K562 (cell line): ENCODE data around the gene CD300H. TPM values are rescaled to one million over a fixed set of nuclear protein-coding genes. Genes with fewer than 3 reads are reported as not detected.

Experiments used
- ATAC-seq: fragments of 200-7000 bp; cut with Tn5 transposase; 3 replicates; pipeline ENCODE4 v1.9.1; 2020; ENCODE audit warnings: moderate library complexity
- BruUV-seq: library from RNA; stranded (reverse); fragments of 400-500 nt; replicated peaks from 2 replicates; lab custom pipeline; 2021; lab: Mats Ljungman, UMichigan
- CTCF ChIA-PET: fragments of 300-600 bp; formaldehyde crosslinking; extraction: SDS; loops from one replicate; lab custom pipeline; 2021; ENCODE audit warnings: low intra/inter-chr PET ratio; lab: Yijun Ruan, JAX
- POLR2A ChIA-PET: fragments of 300-600, 350-650 bp; sonication (Branson Sonifier 250); formaldehyde crosslinking; extraction: SDS; loops from one replicate; lab custom pipeline; 2021; ENCODE audit warnings: antibody characterized with exemption, inconsistent platforms; lab: Yijun Ruan, JAX
- DNase-seq, 4 experiments: peaks; one replicate each; pipeline versions ENCODE4 v3.0.0 to v3.0.0-alpha.2; 2011 to 2018; ENCODE audit warnings: low spot score in 3 of 4, mixed read lengths in 3 of 4; ENCODE audit errors: extremely low read depth in 1 of 4
- FAIRE-seq: peaks from 2 replicates; lab custom pipeline; 2011; peaks lifted over from hg19 to GRCh38; lab: Jason Lieb, UNC
- H2AFZ ChIP-seq: 2 replicates; pipeline ENCODE4 v1.6.0; 2011; ENCODE audit warnings: low read depth, low read length, control low read depth, inconsistent platforms
- H3K27ac ChIP-seq: fragments of 200-600 bp; 3 replicates; pipeline ENCODE4 v1.8.0; 2011; ENCODE audit warnings: low read depth, mild to moderate bottlenecking, control low read depth, inconsistent platforms, low read length, moderate library complexity, mixed read lengths; ENCODE audit errors: extremely low read depth
- H3K27me3 ChIP-seq, 2 experiments: fragments of 300-600 bp in 1 of 2; 2 replicates in 1 of 2; 3 replicates in 1 of 2; pipeline versions ENCODE4 v1.6.0 to v1.8.0; 2011; ENCODE audit warnings: inconsistent platforms in 2 of 2, low read length in 2 of 2, mild to moderate bottlenecking in 1 of 2, mixed read lengths in 1 of 2, moderate library complexity in 1 of 2; ENCODE audit not compliant: control insufficient read depth in 2 of 2, insufficient read depth in 2 of 2
- H3K36me3 ChIP-seq: fragments of 300-600 bp; 3 replicates; pipeline ENCODE4 v1.8.0; 2011; ENCODE audit warnings: mild to moderate bottlenecking, low read length, inconsistent platforms; ENCODE audit not compliant: control insufficient read depth, insufficient read depth
- H3K4me1 ChIP-seq, 2 experiments: fragments of 200-600 bp in 1 of 2; replicated peaks in 1 of 2; 2 replicates in 1 of 2; 3 replicates in 1 of 2; pipeline versions ENCODE4 v1.5.1 to v1.8.0; 2011; ENCODE audit warnings: inconsistent platforms in 2 of 2, low read length in 2 of 2, mild to moderate bottlenecking in 1 of 2, mixed read lengths in 1 of 2, moderate library complexity in 1 of 2; ENCODE audit not compliant: control insufficient read depth in 2 of 2, insufficient read depth in 2 of 2
- H3K4me2 ChIP-seq: 2 replicates; pipeline ENCODE4 v1.6.1; 2011; ENCODE audit warnings: low read length, control low read depth, inconsistent platforms, mixed read lengths; ENCODE audit not compliant: insufficient read depth
- H3K4me3 ChIP-seq: fragments of 200-600 bp; sonication (generic), shearing (Covaris generic); 2 replicates; pipeline ENCODE4 v1.5.1; 2016; ENCODE audit warnings: control low read depth, inconsistent platforms
- H3K79me2 ChIP-seq: fragments of 200-600 bp; 3 replicates; pipeline ENCODE4 v1.8.0; 2011; ENCODE audit warnings: low read length, inconsistent platforms; ENCODE audit not compliant: control insufficient read depth, insufficient read depth
- H3K9ac ChIP-seq, 2 experiments: 2 replicates each; pipeline versions ENCODE4 v1.6.0 to v1.6.1; 2011; ENCODE audit warnings: low read depth in 2 of 2, low read length in 2 of 2, control low read depth in 1 of 2, inconsistent platforms in 1 of 2, mild to moderate bottlenecking in 1 of 2, mixed read lengths in 1 of 2; ENCODE audit not compliant: insufficient read depth in 1 of 2
- H3K9me1 ChIP-seq: one replicate; pipeline ENCODE4 v1.6.0; 2011; ENCODE audit warnings: inconsistent platforms, mild to moderate bottlenecking, low read length, moderate library complexity; ENCODE audit not compliant: control insufficient read depth, insufficient read depth
- H3K9me3 ChIP-seq: replicated peaks from 2 replicates; pipeline ENCODE4 v1.5.1; 2011; ENCODE audit warnings: low read depth, low read length, inconsistent platforms; ENCODE audit not compliant: control insufficient read depth, insufficient read depth
- H4K20me1 ChIP-seq: replicated peaks from 2 replicates; pipeline ENCODE4 v1.6.1; 2011; ENCODE audit warnings: low read length, inconsistent platforms, mixed read lengths; ENCODE audit not compliant: control insufficient read depth, insufficient read depth
- CBX5 ChIP-seq: IDR thresholded peaks from 2 replicates; pipeline ENCODE4 v1.6.1; 2014; ENCODE audit warnings: low read depth, borderline replicate concordance
- DIDO1 ChIP-seq: fragments of 450-650 bp; IDR thresholded peaks from 2 replicates; pipeline ENCODE4 v1.6.1; 2016; ENCODE audit warnings: low read depth, missing biosample characterization, missing genetic modification characterization
- E2F4 ChIP-seq: sonication (generic); formaldehyde crosslinking; IDR thresholded peaks from 2 replicates; pipeline ENCODE4 v1.8.0; 2022; ENCODE audit warnings: mild to moderate bottlenecking, low read depth, missing genetic modification reagents
- FOSL1 ChIP-seq: fragments of 200-800 bp; sonication (Bioruptor generic); conservative IDR thresholded peaks from 2 replicates; pipeline ENCODE4 v1.6.1; 2016; ENCODE audit warnings: missing genetic modification characterization, missing compliant biosample characterization
- HNRNPL ChIP-seq: fragments of 200-400 bp; formaldehyde crosslinking; IDR thresholded peaks from 2 replicates; pipeline ENCODE4 v1.6.1; 2017; ENCODE audit warnings: low read depth, mild to moderate bottlenecking, low read length
- MEF2D ChIP-seq: conservative IDR thresholded peaks from 2 replicates; pipeline ENCODE4 v1.6.1; 2016; ENCODE audit warnings: low read depth, missing genetic modification characterization, missing compliant biosample characterization
- NCOR1 ChIP-seq: fragments of 450-650 bp; IDR thresholded peaks from 2 replicates; pipeline ENCODE4 v1.6.1; 2016; ENCODE audit warnings: mild to moderate bottlenecking, moderate library complexity
- PPARD ChIP-seq: fragments of 250-450 bp; sonication (Bioruptor Pico); IDR thresholded peaks from 2 replicates; pipeline ENCODE4 v1.8.0; 2022; ENCODE audit warnings: inconsistent platforms, mild to moderate bottlenecking, moderate library complexity
- PRMT5 ChIP-seq: sonication (generic); formaldehyde crosslinking; IDR thresholded peaks from 2 replicates; pipeline ENCODE4 v1.5.0; 2020; ENCODE audit warnings: missing genetic modification reagents
- RBM15 ChIP-seq: fragments of 200-400 bp; formaldehyde crosslinking; IDR thresholded peaks from 2 replicates; pipeline ENCODE4 v1.6.1; 2018; ENCODE audit warnings: mild to moderate bottlenecking, low read length, moderate library complexity; ENCODE audit not compliant: insufficient read depth
- SMARCB1 ChIP-seq: IDR thresholded peaks from 2 replicates; pipeline ENCODE4 v1.6.1; 2011; ENCODE audit warnings: improper control_type of control experiment, low read depth; ENCODE audit not compliant: insufficient read length
- SNRNP70 ChIP-seq: fragments of 200-400 bp; formaldehyde crosslinking; optimal IDR thresholded peaks from 2 replicates; pipeline ENCODE3; 2017; ENCODE audit warnings: low read depth, low read length
- TCF7 ChIP-seq: sonication (generic); IDR thresholded peaks from 2 replicates; pipeline ENCODE4 v1.6.1; 2016; ENCODE audit warnings: antibody characterized with exemption, borderline replicate concordance
- WHSC1 ChIP-seq: IDR thresholded peaks from one replicate; pipeline ENCODE4 v1.6.1; 2012; ENCODE audit warnings: low read length, control low read depth, inconsistent platforms
- YY1 ChIP-seq, 3 experiments: IDR thresholded peaks; 2 replicates each; pipeline ENCODE4 v1.6.1; 2011; ENCODE audit warnings: low read length in 2 of 3, mild to moderate bottlenecking in 2 of 3, moderate library complexity in 2 of 3, borderline replicate concordance in 1 of 3, control low read depth in 1 of 3, low read depth in 1 of 3; ENCODE audit not compliant: insufficient read depth in 3 of 3, insufficient replicate concordance in 2 of 3, control insufficient read depth in 1 of 3, insufficient read length in 1 of 3; ENCODE audit errors: extremely low read depth in 1 of 3
- ZBTB33 ChIP-seq: sonication (generic); formaldehyde crosslinking; IDR thresholded peaks from 2 replicates; pipeline ENCODE4 v1.8.1; 2023; ENCODE audit warnings: mild to moderate bottlenecking, missing genetic modification reagents
- ZNF197 ChIP-seq: fragments of 200-800 bp; sonication (Bioruptor generic); IDR thresholded peaks from 2 replicates; pipeline ENCODE4 v1.6.1; 2016; ENCODE audit warnings: low read depth, missing genetic modification characterization, missing compliant biosample characterization
- ZNF282 ChIP-seq: sonication (generic); formaldehyde crosslinking; IDR thresholded peaks from 2 replicates; pipeline ENCODE4 v1.8.1; 2023; ENCODE audit warnings: missing genetic modification reagents
- ZNF324 ChIP-seq: fragments of 250-450 bp; sonication (Bioruptor Pico); IDR thresholded peaks from 2 replicates; pipeline ENCODE4 v1.4.0; 2020; ENCODE audit warnings: mild to moderate bottlenecking
- WGBS: fragments of 100-300 bp; shearing (Covaris generic); methylation state at CpG from one replicate; pipeline ENCODE4 v1.1.6; 2016; ENCODE audit warnings: low coverage, mixed read lengths; ENCODE audit not compliant: insufficient coverage; ENCODE audit errors: missing lambda C conversion rate; 5-methylcytosine and 5-hydroxymethylcytosine counted together
- in situ Hi-C: fragments of 300-500 bp; cut with MboI; formaldehyde crosslinking; loops from 4 replicates; pipeline ENCODE4 v1.15.0; 2018; ENCODE audit warnings: inconsistent platforms, mixed read lengths
- intact Hi-C: fragments of 100-400 bp; cut with micrococcal nuclease; formaldehyde crosslinking; loops from 2 replicates; pipeline ENCODE4 v1.14.2; 2022
- polyA plus RNA-seq, 8 experiments: library from polyadenylated mRNA; depleted of rRNA in 4 of 8; stranded (reverse) in 5 of 8; unstranded in 3 of 8; fragments of >200 nt; fragmentation: Nextera tagmentation in 2 of 8; fragmentation: Illumina TruSeq in 1 of 8; extraction: Ambion mirVana in 2 of 8; extraction: Trizol in 1 of 8; gene quantifications; 2 replicates each; pipeline versions ENCODE4 v1.2.1 to v1.2.3, GENCODE V29; 2011 to 2014; ENCODE audit warnings: inconsistent platforms in 1 of 8, missing spikeins in 1 of 8
- total RNA-seq, 7 experiments: library from RNA; depleted of rRNA in 6 of 7; stranded (reverse); fragments of >200 nt in 6 of 7; fragmentation: Illumina TruSeq in 2 of 7; extraction: Trizol in 2 of 7; gene quantifications; 2 replicates each; pipeline versions ENCODE4 v1.2.1 to v1.2.3, GENCODE V29; 2011 to 2021; ENCODE audit warnings: low replicate concordance in 1 of 7

The CD300H gene
- total and polyA plus RNA-seq, 9 of the 15 experiments (the other 6 are each of a cell fraction or from before 2014, with no cell fraction given): not detected

GRCh38 chr17:74520790-74521480, 46.4 kb downstream of the CD300H start:
- ATAC-seq (no peak), FAIRE-seq (no peak), DNase-seq (no peak)
- ChIA-PET POLR2A (no interaction called here), CTCF (no interaction called here)
- no peak overlapping the region for H3K4me2 ChIP-seq
- intact Hi-C loops (no loop called here), in situ Hi-C loops (no loop called here)
- H3K9me3 ChIP-seq: no peaks in the 10 kb centered on the region
- H4K20me1 ChIP-seq: no peaks in the 10 kb centered on the region
- BruUV-seq: no TSS peak
- H2AFZ ChIP-seq: no peak overlapping the region
- no peak overlapping the region for H3K4me3 ChIP-seq
- H3K36me3 ChIP-seq: no peaks in the 10 kb centered on the region
- H3K9ac ChIP-seq: no peak overlapping the region
- no peaks in the 10 kb centered on the region for H3K79me2 ChIP-seq
- WGBS: 4% methylated on average over 21 of the region's 21 CpGs
- H3K27ac ChIP-seq: no peak overlapping the region
- no peaks in the 10 kb centered on the region for H3K4me1 ChIP-seq
- no peaks in the 10 kb centered on the region for H3K9me1 ChIP-seq
- peaks cover 11 to 43% of the 10 kb centered on the region in 2 experiments; a peak in 3 of 5 replicates for H3K27me3 ChIP-seq
- TF ChIP-seq NCOR1: no peak
- TF ChIP-seq YY1 (IDR thresholded peaks at IDR 0.05; ENCODE audit: borderline replicate concordance in 1 of 3, control insufficient read depth in 1 of 3, extremely low read depth in 1 of 3, insufficient read depth in 3 of 3, insufficient read length in 1 of 3, insufficient replicate concordance in 2 of 3, low read depth in 1 of 3, low read length in 2 of 3): no peak
- TF ChIP-seq DIDO1 (tag): no peak
- TF ChIP-seq PPARD: no peak
- TF ChIP-seq ZNF197 (CRISPR knock-in tag): no peak
- no peak for TF ChIP-seq WHSC1
- TF ChIP-seq ZNF324 (CRISPR knock-in tag): no peak
- no peak for TF ChIP-seq SMARCB1
- no peak for TF ChIP-seq SNRNP70
- TF ChIP-seq ZBTB33 (CRISPR knock-in tag): no peak
- TF ChIP-seq HNRNPL: no peak
- no peak for TF ChIP-seq TCF7
- no peak for TF ChIP-seq CBX5
- TF ChIP-seq PRMT5 (CRISPR knock-in tag): no peak
- no peak for TF ChIP-seq ZNF282 (CRISPR knock-in tag)
- no peak for TF ChIP-seq FOSL1 (tag)
- TF ChIP-seq MEF2D: no peak
- no peak for TF ChIP-seq RBM15
- TF ChIP-seq E2F4 (CRISPR knock-in tag): no peak
